Endothelial cell of umbilical vein (primary cell): Measurements from ENCODE around the gene SARS1. TPM values are rescaled to one million over a fixed set of nuclear protein-coding genes. Genes with fewer than 3 reads are reported as not detected.

ENCODE experiments used
- BruUV-seq: library from RNA; stranded (reverse); fragments of 400-500 nt; replicated peaks from 2 replicates; lab custom pipeline; 2021; lab: Mats Ljungman, UMichigan
- CTCF ChIA-PET: fragments of 300-600, 350-600 bp; sonication (Branson Sonifier 250); formaldehyde crosslinking; loops from one replicate; lab custom pipeline; 2021; ENCODE audit warnings: antibody characterized with exemption, inconsistent platforms; lab: Charles Lee
- POLR2A ChIA-PET: fragments of 300-600, 350-600 bp; sonication (Branson Sonifier 250); formaldehyde crosslinking; loops from one replicate; lab custom pipeline; 2021; ENCODE audit warnings: antibody characterized with exemption, inconsistent platforms; lab: Charles Lee
- DNase-seq: peaks from one replicate; pipeline ENCODE4 v3.0.0-alpha.2; 2011; ENCODE audit warnings: low read depth, low spot score
- FAIRE-seq: peaks from 2 replicates; lab custom pipeline; 2011; peaks lifted over from hg19 to GRCh38; lab: Jason Lieb, UNC
- H2AFZ ChIP-seq: 2 replicates; pipeline ENCODE4 v1.6.0; 2012; ENCODE audit warnings: low read depth, low read length, control low read depth, inconsistent platforms
- H3K27ac ChIP-seq: 2 replicates; pipeline ENCODE4 v1.5.1; 2011; ENCODE audit warnings: low read depth, mild to moderate bottlenecking, control low read depth, low read length, moderate library complexity; ENCODE audit not compliant: insufficient read depth
- H3K27me3 ChIP-seq, 2 experiments: 2 replicates each; pipeline versions ENCODE4 v1.6.0 to v1.6.1; 2011; ENCODE audit warnings: low read length in 2 of 2, mixed read lengths in 1 of 2; ENCODE audit not compliant: control insufficient read depth in 2 of 2, insufficient read depth in 2 of 2
- H3K36me3 ChIP-seq, 2 experiments: 2 replicates in 1 of 2; 3 replicates in 1 of 2; pipeline ENCODE4 v1.5.1; 2011; ENCODE audit warnings: low read length in 2 of 2, mild to moderate bottlenecking in 1 of 2, moderate library complexity in 1 of 2; ENCODE audit not compliant: control insufficient read depth in 2 of 2, insufficient read depth in 2 of 2; ENCODE audit errors: extremely low read depth in 1 of 2
- H3K4me1 ChIP-seq: 3 replicates; pipeline ENCODE4 v1.5.1; 2011; ENCODE audit warnings: mild to moderate bottlenecking, low read length; ENCODE audit not compliant: control insufficient read depth, insufficient read depth; ENCODE audit errors: extremely low read depth
- H3K4me2 ChIP-seq: 2 replicates; pipeline ENCODE4 v1.6.1; 2011; ENCODE audit warnings: low read length, control low read depth, mixed read lengths; ENCODE audit not compliant: insufficient read depth
- H3K4me3 ChIP-seq, 3 experiments: fragments of 200-600 bp in 1 of 3; sonication (generic), shearing (Covaris generic) in 1 of 3; replicated peaks in 1 of 3; 2 replicates each; pipeline ENCODE4 v1.5.1; 2011 to 2016; ENCODE audit warnings: control low read depth in 3 of 3, low read length in 3 of 3, mild to moderate bottlenecking in 2 of 3, inconsistent platforms in 1 of 3, low read depth in 1 of 3, moderate library complexity in 1 of 3; ENCODE audit not compliant: insufficient read depth in 1 of 3
- H3K79me2 ChIP-seq: 2 replicates; pipeline ENCODE4 v1.6.0; 2012; ENCODE audit warnings: low read length, inconsistent platforms; ENCODE audit not compliant: control insufficient read depth, insufficient read depth
- H3K9ac ChIP-seq: replicated peaks from 2 replicates; pipeline ENCODE3; 2011; ENCODE audit warnings: low read length, control low read depth; ENCODE audit not compliant: insufficient read depth; ENCODE audit errors: extremely low read depth
- H3K9me1 ChIP-seq: replicated peaks from 3 replicates; pipeline ENCODE4 v1.6.0; 2011; ENCODE audit warnings: mild to moderate bottlenecking, low read length; ENCODE audit not compliant: control insufficient read depth, insufficient read depth; ENCODE audit errors: extremely low read depth
- H3K9me3 ChIP-seq: replicated peaks from 2 replicates; pipeline ENCODE4 v1.5.1; 2012; ENCODE audit warnings: low read length, inconsistent platforms; ENCODE audit not compliant: control insufficient read depth, insufficient read depth
- H4K20me1 ChIP-seq: replicated peaks from 2 replicates; pipeline ENCODE3; 2011; ENCODE audit warnings: mild to moderate bottlenecking, low read length; ENCODE audit not compliant: control insufficient read depth, insufficient read depth; ENCODE audit errors: extremely low read depth
- EZH2 ChIP-seq: IDR thresholded peaks from 2 replicates; pipeline ENCODE4 v1.6.1; 2012; ENCODE audit warnings: borderline replicate concordance, low read depth, mild to moderate bottlenecking, moderate library complexity, low read length, inconsistent platforms; ENCODE audit not compliant: severe bottlenecking
- FOS ChIP-seq: IDR thresholded peaks from 2 replicates; pipeline ENCODE4 v1.6.1; 2011; ENCODE audit warnings: mild to moderate bottlenecking, low read length, moderate library complexity, borderline replicate concordance; ENCODE audit not compliant: insufficient read depth
- GATA2 ChIP-seq: IDR thresholded peaks from 2 replicates; pipeline ENCODE4 v1.7.0; 2011; ENCODE audit warnings: low read depth, mild to moderate bottlenecking, moderate library complexity, mixed read lengths, low read length; ENCODE audit not compliant: insufficient read length, insufficient read depth
- JUN ChIP-seq: IDR thresholded peaks from 2 replicates; pipeline ENCODE4 v1.6.1; 2011; ENCODE audit warnings: borderline replicate concordance, low read depth; ENCODE audit not compliant: insufficient read length, insufficient read depth
- MYC ChIP-seq: IDR thresholded peaks from one replicate; pipeline ENCODE4 v1.6.1; 2011; ENCODE audit warnings: mild to moderate bottlenecking, low read depth, low read length
- POLR2A ChIP-seq: IDR thresholded peaks from 2 replicates; pipeline ENCODE4 v1.6.1; 2012; ENCODE audit warnings: low read depth, mild to moderate bottlenecking, control low read depth, low read length
- POLR2AphosphoS5 ChIP-seq: IDR thresholded peaks from 2 replicates; pipeline ENCODE4 v1.6.1; 2012; ENCODE audit warnings: low read depth, mild to moderate bottlenecking, control low read depth, low read length, moderate library complexity; ENCODE audit not compliant: insufficient read depth
- dilution Hi-C: fragments of 300-500 bp; cut with MboI; formaldehyde crosslinking; loops from one replicate; pipeline ENCODE4 v1.15.0; 2019; ENCODE audit warnings: low sequenced_read_pairs; ENCODE audit not compliant: extremely low pct_ligation_motif_present
- intact Hi-C: fragments of 100-400 bp; cut with micrococcal nuclease; formaldehyde crosslinking; loops from one replicate; pipeline ENCODE4 v1.10.0; 2022
- polyA plus RNA-seq, 4 experiments: library from polyadenylated mRNA; depleted of rRNA in 3 of 4; stranded (reverse) in 3 of 4; unstranded in 1 of 4; fragments of >200 nt; gene quantifications; 2 replicates each; pipeline versions ENCODE4 v1.2.1 to v1.2.3, GENCODE V29; 2011 to 2012; ENCODE audit warnings: missing spikeins in 1 of 4
- total RNA-seq: library from RNA; stranded (reverse); gene quantifications from 2 replicates; pipeline ENCODE4 v1.2.3, GENCODE V29; 2021
- TF ChIP-seq, protein P1 (sequence below): IDR thresholded peaks from 2 replicates; pipeline ENCODE4 v1.6.1; 2011; ENCODE audit not compliant: insufficient read depth, insufficient read length
- TF ChIP-seq, protein P2 (sequence below), 2 donors: IDR thresholded peaks; 1 replicate in 1 of 2; 2 replicates in 1 of 2; pipeline ENCODE4 v1.5.1; 2011; ENCODE audit warnings: low read length in 2 of 2, mild to moderate bottlenecking in 2 of 2, moderate library complexity in 2 of 2, control low read depth in 1 of 2, inconsistent platforms in 1 of 2, low read depth in 1 of 2; ENCODE audit not compliant: insufficient read depth in 1 of 2; ENCODE audit errors: extremely low read depth in 1 of 2

SARS1 gene
- total and polyA plus RNA-seq, 2 donors (not counting 3 experiments of a cell fraction or from before 2014, with no cell fraction given): 110 to 178 TPM

DNA sequence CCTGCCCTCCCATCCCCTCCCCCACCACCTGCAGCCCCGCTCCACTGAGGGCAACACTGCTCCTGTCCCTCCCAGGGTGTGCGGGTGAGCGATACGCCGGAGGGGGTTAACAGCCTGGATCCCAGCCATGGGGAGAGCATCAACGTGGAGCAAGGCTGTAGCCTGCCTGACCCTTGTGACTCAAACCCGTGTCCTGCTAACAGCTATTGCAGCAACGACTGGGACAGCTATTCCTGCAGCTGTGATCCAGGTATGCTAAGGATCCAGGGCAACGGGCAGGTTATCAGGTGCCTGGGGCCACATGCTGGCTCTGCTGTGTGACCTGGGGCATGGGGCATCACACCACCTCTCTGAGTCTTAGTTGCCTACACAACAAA, 50.6 kb downstream of the SARS1 start:
- BruUV-seq: no TSS peak
- ChIA-PET CTCF (interaction anchor here (0.6 to 5.5 kb wide), 20 partner anchors 9 to 268 kb away, joined by 3 to 124 read pairs (median 4); partner anchors contain the start of genes PSRC1 and SORT1), POLR2A (no interaction called here)
- Histone ChIP-seq H3K27ac (no peak overlapping the region), H4K20me1 (no peaks in the 10 kb centered on the region), H3K9me1 (no peaks in the 10 kb centered on the region), H3K79me2 (no peaks in the 10 kb centered on the region), H3K36me3 (no peaks in the 10 kb centered on the region), H3K4me1 (no peaks in the 10 kb centered on the region), H3K9ac (no peak overlapping the region), H2AFZ (no peak overlapping the region), H3K4me2 (no peak overlapping the region), H3K4me3 (no peak overlapping the region), H3K9me3 (no peaks in the 10 kb centered on the region), H3K27me3 (no peaks in the 10 kb centered on the region)
- no peak for DNase-seq
- no peak for TF ChIP-seq GATA2
- TF ChIP-seq, protein P1, sequence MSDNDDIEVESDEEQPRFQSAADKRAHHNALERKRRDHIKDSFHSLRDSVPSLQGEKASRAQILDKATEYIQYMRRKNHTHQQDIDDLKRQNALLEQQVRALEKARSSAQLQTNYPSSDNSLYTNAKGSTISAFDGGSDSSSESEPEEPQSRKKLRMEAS: no peak
- no peak for TF ChIP-seq FOS
- TF ChIP-seq MYC: no peak
- no peak for TF ChIP-seq EZH2
- TF ChIP-seq, protein P2, sequence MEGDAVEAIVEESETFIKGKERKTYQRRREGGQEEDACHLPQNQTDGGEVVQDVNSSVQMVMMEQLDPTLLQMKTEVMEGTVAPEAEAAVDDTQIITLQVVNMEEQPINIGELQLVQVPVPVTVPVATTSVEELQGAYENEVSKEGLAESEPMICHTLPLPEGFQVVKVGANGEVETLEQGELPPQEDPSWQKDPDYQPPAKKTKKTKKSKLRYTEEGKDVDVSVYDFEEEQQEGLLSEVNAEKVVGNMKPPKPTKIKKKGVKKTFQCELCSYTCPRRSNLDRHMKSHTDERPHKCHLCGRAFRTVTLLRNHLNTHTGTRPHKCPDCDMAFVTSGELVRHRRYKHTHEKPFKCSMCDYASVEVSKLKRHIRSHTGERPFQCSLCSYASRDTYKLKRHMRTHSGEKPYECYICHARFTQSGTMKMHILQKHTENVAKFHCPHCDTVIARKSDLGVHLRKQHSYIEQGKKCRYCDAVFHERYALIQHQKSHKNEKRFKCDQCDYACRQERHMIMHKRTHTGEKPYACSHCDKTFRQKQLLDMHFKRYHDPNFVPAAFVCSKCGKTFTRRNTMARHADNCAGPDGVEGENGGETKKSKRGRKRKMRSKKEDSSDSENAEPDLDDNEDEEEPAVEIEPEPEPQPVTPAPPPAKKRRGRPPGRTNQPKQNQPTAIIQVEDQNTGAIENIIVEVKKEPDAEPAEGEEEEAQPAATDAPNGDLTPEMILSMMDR (IDR thresholded peaks at IDR 0.05; ENCODE audit: extremely low read depth in 1 of 2, insufficient read depth in 1 of 2, low read depth in 1 of 2, low read length in 2 of 2): no peak
- TF ChIP-seq POLR2AphosphoS5: no peak
- no peak for TF ChIP-seq JUN
- no peak for TF ChIP-seq POLR2A
- intact Hi-C loops (no loop called here), dilution Hi-C loops (no loop called here)
- FAIRE-seq: no peak
